Testis (tissue), 3 donors: Measurements from ENCODE around the gene SUSD1. TPM values are rescaled to one million over a fixed set of nuclear protein-coding genes. Genes with fewer than 3 reads are reported as not detected.

ENCODE experiments used
- DNase-seq: peaks from one replicate; pipeline ENCODE4 v3.0.0-alpha.2; 2019
- H3K27ac ChIP-seq, 2 donors: fragments of 200-600 bp; sonication (generic); one replicate each; pipeline ENCODE4 v1.5.1; 2019
- H3K27me3 ChIP-seq: fragments of 200-600 bp; sonication (generic); one replicate; pipeline ENCODE4 v1.5.1; 2019
- H3K36me3 ChIP-seq: fragments of 200-600 bp; sonication (generic); one replicate; pipeline ENCODE4 v1.5.1; 2017; ENCODE audit warnings: low read depth; ENCODE audit errors: missing control alignments
- H3K4me1 ChIP-seq: fragments of 200-600 bp; sonication (generic); one replicate; pipeline ENCODE4 v1.5.1; 2019
- H3K4me3 ChIP-seq, 2 donors: fragments of 200-600 bp; sonication (generic); one replicate each; pipeline ENCODE4 v1.5.1; 2017 to 2019
- H3K9me3 ChIP-seq: fragments of 200-600 bp; sonication (generic); one replicate; pipeline ENCODE4 v1.5.1; 2017
- CTCF ChIP-seq, 3 experiments: fragments of 450-650 bp in 2 of 3; fragments of 200-600 bp in 1 of 3; sonication (generic) in 1 of 3; IDR thresholded peaks; one replicate each; pipeline ENCODE4 v1.5.1; 2016 to 2019; ENCODE audit warnings: antibody characterized with exemption in 3 of 3, mild to moderate bottlenecking in 2 of 3, moderate library complexity in 1 of 3
- POLR2A ChIP-seq: fragments of 450-650 bp; IDR thresholded peaks from one replicate; pipeline ENCODE4 v1.6.1; 2017; ENCODE audit warnings: antibody characterized with exemption, mild to moderate bottlenecking, moderate library complexity
- WGBS, 2 donors: methylation state at CpG; one replicate each; pipeline ENCODE4 v1.1.5; 2018; 5-methylcytosine and 5-hydroxymethylcytosine counted together
- intact Hi-C: fragments of 100-400 bp; cut with DNase I; formaldehyde crosslinking; loops from one replicate; pipeline ENCODE4 v1.15.1; 2023; ENCODE audit warnings: low total_unique reads
- polyA plus RNA-seq: library from polyadenylated mRNA; stranded (reverse); fragments of 350-450 nt; fragmentation: Illumina TruSeq; extraction: RNeasy Lipid Tissue Mini Kit (QIAGEN cat#74804); gene quantifications from one replicate; pipeline ENCODE4 v1.2.3, GENCODE V29; 2014; ENCODE audit warnings: low read depth, low replicate concordance; ENCODE audit not compliant: insufficient read depth
- total RNA-seq, 2 donors: library from RNA; depleted of rRNA; stranded (reverse); fragments of >200 nt; gene quantifications; one replicate each; pipeline ENCODE4 v1.2.3, GENCODE V29; 2016

Gene SUSD1
- total and polyA plus RNA-seq, 3 donors from 2014 or later = 12.7 to 39.1 (median 28.0) TPM

- 89 to 91% methylated on average over 3 of the region's 3 CpGs for WGBS, 2 donors
- H3K4me3 ChIP-seq = no peak overlapping the region
- TF ChIP-seq POLR2A (no peak), CTCF (IDR thresholded peaks at IDR 0.05) (no peak)
- no peaks in the 10 kb centered on the region for H3K36me3 ChIP-seq
- H3K27ac ChIP-seq = no peak overlapping the region
- no peak for DNase-seq
- intact Hi-C loops = no loop called here
- H3K9me3 ChIP-seq = no peaks in the 10 kb centered on the region
- H3K27me3 ChIP-seq = no peaks in the 10 kb centered on the region
- peaks cover 12% of the 10 kb centered on the region for H3K4me1 ChIP-seq
These were observed 165.4 kb downstream of the SUSD1 start for GRCh38 chr9:112009656-112010055.

- H3K27me3 ChIP-seq = no peaks in the 10 kb centered on the region
- TF ChIP-seq POLR2A (no peak), CTCF (IDR thresholded peaks at IDR 0.05) (no peak)
- peaks cover 9% of the 10 kb centered on the region for H3K4me1 ChIP-seq
- DNase-seq = no peak
- H3K27ac ChIP-seq = no peak overlapping the region
- H3K4me3 ChIP-seq = no peak overlapping the region
- intact Hi-C loops = no loop called here
- no peaks in the 10 kb centered on the region for H3K36me3 ChIP-seq
- WGBS, 2 donors = 81 to 86% methylated on average over 6 of the region's 6 CpGs
- H3K9me3 ChIP-seq = no peaks in the 10 kb centered on the region
These were observed 167.4 kb downstream of the SUSD1 start for GRCh38 chr9:112007575-112008240.

GRCh38 chr9:112006361-112007020 is 168.6 kb downstream of the SUSD1 start:
- Histone ChIP-seq H3K27me3 (no peaks in the 10 kb centered on the region), H3K9me3 (no peaks in the 10 kb centered on the region), H3K36me3 (no peaks in the 10 kb centered on the region), H3K27ac (no peak overlapping the region), H3K4me3 (no peak overlapping the region), H3K4me1 (no peaks in the 10 kb centered on the region)
- WGBS, 2 donors = 81 to 85% methylated on average over 11 of the region's 11 CpGs
- intact Hi-C loops = no loop called here
- DNase-seq = no peak
- TF ChIP-seq CTCF (IDR thresholded peaks at IDR 0.05) (no peak), POLR2A (no peak)

- H3K27me3 ChIP-seq = no peaks in the 10 kb centered on the region
- H3K27ac ChIP-seq = no peak overlapping the region
- intact Hi-C loops = no loop called here
- no peaks in the 10 kb centered on the region for H3K4me1 ChIP-seq
- WGBS, 2 donors = 56 to 59% methylated on average over 6 to 8 of the region's 8 CpGs
- H3K9me3 ChIP-seq = no peaks in the 10 kb centered on the region
- no peak for DNase-seq
- TF ChIP-seq CTCF (IDR thresholded peaks at IDR 0.05) (no peak), POLR2A (no peak)
- no peaks in the 10 kb centered on the region for H3K36me3 ChIP-seq
- H3K4me3 ChIP-seq = no peak overlapping the region
These were observed 169.2 kb downstream of the SUSD1 start for GRCh38 chr9:112005939-112006338.

GRCh38 chr9:112003538-112003937 is 171.6 kb downstream of the SUSD1 start:
- no peaks in the 10 kb centered on the region for H3K36me3 ChIP-seq
- intact Hi-C loops = no loop called here
- no peak for TF ChIP-seq POLR2A
- TF ChIP-seq CTCF (IDR thresholded peaks at IDR 0.05) = no peak
- H3K4me1 ChIP-seq = no peaks in the 10 kb centered on the region
- H3K27me3 ChIP-seq = no peaks in the 10 kb centered on the region
- 89 to 90% methylated on average over 4 of the region's 4 CpGs for WGBS, 2 donors
- H3K27ac ChIP-seq = no peak overlapping the region
- H3K9me3 ChIP-seq = no peaks in the 10 kb centered on the region
- H3K4me3 ChIP-seq = no peak overlapping the region
- DNase-seq = no peak
